Measurements from ENCODE around the gene IGLL5. TPM values are rescaled to one million over a fixed set of nuclear protein-coding genes. Genes with fewer than 3 reads are reported as not detected.

IGLL5 gene
- polyA plus RNA-seq, 1 of the 3 experiments (the other 2 are of a cell fraction) = not detected

- H3K4me3 ChIP-seq (ENCODE audit: low read depth in 2 of 2, low read length in 1 of 2) = no peak overlapping the region
- no peak for DNase-seq
- CTCF ChIA-PET = interaction anchor here (0.8 to 10.5 kb wide), 6 partner anchors 11 to 135 kb away, joined by 3 to 344 read pairs (median 7); no protein-coding TSS in a partner anchor
- POLR2A ChIA-PET = no interaction called here
- no peak overlapping the region for H2AFZ ChIP-seq (ENCODE audit: low read depth)
- no peaks in the 10 kb centered on the region for H3K9me3 ChIP-seq
- no peak overlapping the region for H3K9ac ChIP-seq
- no peak overlapping the region for H3K4me2 ChIP-seq
- H3F3A ChIP-seq (replicated peaks; ENCODE audit: insufficient read depth) = no peaks in the 10 kb centered on the region
- peaks cover 10% of the 10 kb centered on the region for H3K27me3 ChIP-seq (ENCODE audit: insufficient read depth)
- H3K4me1 ChIP-seq (ENCODE audit: control insufficient read depth in 1 of 2, insufficient read depth in 2 of 2, low read depth in 1 of 2, low read length in 1 of 2) = no peaks in the 10 kb centered on the region
- H3K9me2 ChIP-seq = no peaks in the 10 kb centered on the region
- no peaks in the 10 kb centered on the region for H3K79me2 ChIP-seq (ENCODE audit: insufficient read depth)
- no peaks in the 10 kb centered on the region for H4K20me1 ChIP-seq (ENCODE audit: insufficient read depth)
- TF ChIP-seq RCOR1 (IDR thresholded peaks at IDR 0.05; ENCODE audit: low read length) = no peak
- no peak for TF ChIP-seq ELF1 (IDR thresholded peaks at IDR 0.05)
- no peak for TF ChIP-seq USF2 (IDR thresholded peaks at IDR 0.05; ENCODE audit: borderline replicate concordance, low read depth, low read length)
- TF ChIP-seq FOXJ3 (CRISPR knock-in tag; IDR thresholded peaks at IDR 0.05) = no peak
- no peaks in the 10 kb centered on the region for H3K36me3 ChIP-seq (replicated peaks in 1 of 2; ENCODE audit: control insufficient read depth in 1 of 2, insufficient read depth in 2 of 2, low read length in 1 of 2)
- H3K27ac ChIP-seq (ENCODE audit: low read depth in 2 of 2, low read length in 1 of 2) = no peak overlapping the region
- WGBS (ENCODE audit: low lambda C conversion rate) = 42% methylated on average over 13 of the region's 13 CpGs
These were observed 1.1 kb downstream of the IGLL5 start for GRCh38 chr22:22888571-22889353.

GRCh38 chr22:22890085-22890484 is 2.5 kb downstream of the IGLL5 start:
- no peaks in the 10 kb centered on the region for H3K36me3 ChIP-seq (replicated peaks in 1 of 2; ENCODE audit: control insufficient read depth in 1 of 2, insufficient read depth in 2 of 2, low read length in 1 of 2)
- H3F3A ChIP-seq (replicated peaks; ENCODE audit: insufficient read depth) = no peaks in the 10 kb centered on the region
- H3K4me2 ChIP-seq = no peak overlapping the region
- ChIA-PET POLR2A (no interaction called here), CTCF (interaction anchor here (1.6 kb wide), 1 partner anchor 13 kb away, joined by 9 read pairs; no protein-coding TSS in a partner anchor)
- no peaks in the 10 kb centered on the region for H3K9me3 ChIP-seq
- no peak overlapping the region for H3K9ac ChIP-seq
- peaks cover 10% of the 10 kb centered on the region for H3K27me3 ChIP-seq (ENCODE audit: insufficient read depth)
- TF ChIP-seq RFX5 (IDR thresholded peaks at IDR 0.05; ENCODE audit: low read length) = no peak
- TF ChIP-seq ZBTB33 (IDR thresholded peaks at IDR 0.05; ENCODE audit: borderline replicate concordance, low read depth) = no peak
- H2AFZ ChIP-seq (ENCODE audit: low read depth) = no peak overlapping the region
- no peaks in the 10 kb centered on the region for H3K4me1 ChIP-seq (ENCODE audit: control insufficient read depth in 1 of 2, insufficient read depth in 2 of 2, low read depth in 1 of 2, low read length in 1 of 2)
- H3K4me3 ChIP-seq (ENCODE audit: low read depth in 2 of 2, low read length in 1 of 2) = no peak overlapping the region
- DNase-seq = no peak
- H3K9me2 ChIP-seq = no peaks in the 10 kb centered on the region
- no peak overlapping the region for H3K27ac ChIP-seq (ENCODE audit: low read depth in 2 of 2, low read length in 1 of 2)
- no peaks in the 10 kb centered on the region for H3K79me2 ChIP-seq (ENCODE audit: insufficient read depth)
- no peaks in the 10 kb centered on the region for H4K20me1 ChIP-seq (ENCODE audit: insufficient read depth)

GRCh38 chr22:22891139-22891621 is 3.6 kb downstream of the IGLL5 start:
- Histone ChIP-seq H3K9me3 (no peaks in the 10 kb centered on the region), H3K4me3 (ENCODE audit: low read depth in 2 of 2, low read length in 1 of 2) (no peak overlapping the region), H3F3A (replicated peaks; ENCODE audit: insufficient read depth) (no peaks in the 10 kb centered on the region), H4K20me1 (ENCODE audit: insufficient read depth) (no peaks in the 10 kb centered on the region), H3K79me2 (ENCODE audit: insufficient read depth) (no peaks in the 10 kb centered on the region), H3K4me2 (no peak overlapping the region), H3K27ac (ENCODE audit: low read depth in 2 of 2, low read length in 1 of 2) (no peak overlapping the region), H3K4me1 (ENCODE audit: control insufficient read depth in 1 of 2, insufficient read depth in 2 of 2, low read depth in 1 of 2, low read length in 1 of 2) (no peaks in the 10 kb centered on the region), H3K9me2 (no peaks in the 10 kb centered on the region), H3K9ac (no peak overlapping the region), H3K27me3 (ENCODE audit: insufficient read depth) (peaks cover 6% of the 10 kb centered on the region), H2AFZ (ENCODE audit: low read depth) (no peak overlapping the region), H3K36me3 (replicated peaks in 1 of 2; ENCODE audit: control insufficient read depth in 1 of 2, insufficient read depth in 2 of 2, low read length in 1 of 2) (no peaks in the 10 kb centered on the region)
- ChIA-PET POLR2A (no interaction called here), CTCF (no interaction called here)
- 39% methylated on average over 3 of the region's 3 CpGs for WGBS (ENCODE audit: low lambda C conversion rate)
- DNase-seq = no peak
- no peak for TF ChIP-seq YY1 (IDR thresholded peaks at IDR 0.05; ENCODE audit: low read depth)
- TF ChIP-seq SIN3A (IDR thresholded peaks at IDR 0.05; ENCODE audit: borderline replicate concordance, low read depth, low read length) = no peak
- no peak for TF ChIP-seq MEF2A (IDR thresholded peaks at IDR 0.05; ENCODE audit: borderline replicate concordance, low read depth)
- no peak for TF ChIP-seq CTCF (IDR thresholded peaks at IDR 0.05)
- TF ChIP-seq FOSL2 (IDR thresholded peaks at IDR 0.05; ENCODE audit: borderline replicate concordance, low read depth) = no peak
- TF ChIP-seq CHD2 (IDR thresholded peaks at IDR 0.05; ENCODE audit: low read length, partially characterized antibody) = no peak
- TF ChIP-seq PBX3 (IDR thresholded peaks at IDR 0.05) = no peak
- no peak for TF ChIP-seq EP300 (IDR thresholded peaks at IDR 0.05; ENCODE audit: borderline replicate concordance in 1 of 2, low read depth in 1 of 2, low read length in 1 of 2)
- no peak for TF ChIP-seq USF2 (IDR thresholded peaks at IDR 0.05; ENCODE audit: borderline replicate concordance, low read depth, low read length)

Measured in SK-N-SH (cell line).